Activated CD4-positive, CD25-positive, alpha-beta regulatory T cell treated with anti-CD3 and anti-CD28 coated beads, Interleukin-2, amount 50 U/mL, for 72 hours (primary cell): ENCODE data around the gene ACAD8.
"Not testable (repeated sequence)": the region's sequence is repeated elsewhere in the genome, so short reads cannot be mapped to it uniquely, and the experiment has no call there.

ENCODE experiments used
- DNase-seq: peaks from one replicate; pipeline ENCODE4 v3.0.0; 2021

ACAD8 gene

GRCh38 chr11:134270250-134270714 is 16.9 kb downstream of the ACAD8 start:
- no peak for DNase-seq

DNA sequence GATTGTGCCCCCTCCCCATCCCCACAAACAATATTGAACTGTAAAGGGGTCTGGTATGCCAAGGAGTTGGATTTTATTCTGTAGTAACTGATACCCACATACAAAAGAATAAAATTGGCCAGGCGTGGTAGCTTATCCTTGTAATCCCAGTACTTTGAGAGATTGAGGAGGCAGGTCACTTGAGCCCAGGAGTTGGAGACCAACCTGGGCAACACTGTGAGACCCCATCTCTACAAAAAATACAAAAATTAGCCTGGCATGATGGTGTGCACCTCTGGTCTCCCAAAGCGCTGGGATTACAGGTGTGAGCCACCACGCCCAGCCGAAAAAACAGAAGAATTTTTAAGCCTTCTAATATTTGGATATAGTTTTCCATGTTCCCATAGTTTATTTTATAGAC is 18.6 kb downstream of the ACAD8 start:
- no peak for DNase-seq

- DNase-seq = no peak
These were observed 19.3 kb downstream of the ACAD8 start for GRCh38 chr11:134272381-134273316.

GRCh38 chr11:134273317-134273712 is 19.9 kb downstream of the ACAD8 start:
- no peak for DNase-seq

DNA sequence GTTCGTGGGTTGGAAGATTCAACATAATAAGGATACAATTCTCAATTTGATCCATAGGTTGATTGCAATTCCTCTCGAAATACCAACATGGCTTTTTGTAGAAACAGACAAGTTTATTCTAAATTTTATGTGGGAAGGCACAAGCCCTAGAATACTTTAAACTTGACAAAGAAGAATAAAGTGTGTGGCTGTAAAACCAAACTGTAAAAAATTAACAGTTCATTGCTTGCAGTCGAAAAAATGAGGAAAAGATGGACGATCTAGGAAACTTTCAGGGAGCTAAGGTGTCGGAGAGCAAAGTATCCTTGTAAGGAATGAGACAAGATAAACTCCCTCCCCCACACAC is 21.8 kb downstream of the ACAD8 start:
- DNase-seq = no peak

- DNase-seq = peak; percentile 73
These were observed 22.4 kb downstream of the ACAD8 start, which contains the start of gene GLB1L3 for GRCh38 chr11:134275534-134276395. Gene GLB1L3 (plus strand): TSS chr11:134276379. CDS start chr11:134276741, 362 bp downstream.

DNA sequence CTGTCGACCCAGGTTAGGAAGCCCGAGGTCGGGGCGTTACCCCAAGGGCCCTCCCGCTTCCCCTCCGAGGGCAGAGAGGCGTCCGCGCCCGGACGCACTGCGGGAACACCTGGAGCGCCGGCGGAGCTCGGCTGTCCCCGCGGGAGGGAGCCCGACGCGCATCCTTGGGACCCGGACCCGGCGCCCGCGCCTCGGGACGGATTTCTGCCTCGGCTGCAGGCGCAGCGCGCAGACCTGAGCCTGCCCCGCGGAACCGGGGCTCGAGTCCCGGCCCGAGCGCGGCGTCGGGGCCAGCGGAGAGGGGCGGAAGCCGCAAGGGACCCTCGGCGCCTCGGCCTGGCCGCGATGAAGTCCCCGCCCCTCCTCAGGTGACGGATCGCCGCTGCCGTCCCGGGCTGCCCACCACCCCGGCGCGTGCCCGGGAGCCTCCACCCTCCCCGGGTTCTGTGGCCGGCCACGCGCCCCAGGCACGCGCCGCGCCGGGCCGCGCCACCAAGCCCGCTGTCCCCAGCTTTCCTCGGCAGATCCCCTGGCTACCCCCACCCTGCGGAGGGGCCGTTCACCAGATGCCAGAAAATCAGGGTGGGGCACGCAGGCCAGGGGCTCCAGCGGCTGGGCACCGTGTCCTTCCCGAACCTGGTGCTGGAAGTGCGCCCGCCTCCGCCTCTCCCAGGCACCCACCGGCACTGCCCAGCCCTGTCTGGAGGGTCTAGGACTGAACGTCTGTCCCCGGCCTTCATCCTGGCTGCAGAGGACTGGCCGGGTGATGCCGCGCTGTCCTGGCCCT is 23.2 kb downstream of the ACAD8 start:
- DNase-seq = peak; percentile 37

DNA sequence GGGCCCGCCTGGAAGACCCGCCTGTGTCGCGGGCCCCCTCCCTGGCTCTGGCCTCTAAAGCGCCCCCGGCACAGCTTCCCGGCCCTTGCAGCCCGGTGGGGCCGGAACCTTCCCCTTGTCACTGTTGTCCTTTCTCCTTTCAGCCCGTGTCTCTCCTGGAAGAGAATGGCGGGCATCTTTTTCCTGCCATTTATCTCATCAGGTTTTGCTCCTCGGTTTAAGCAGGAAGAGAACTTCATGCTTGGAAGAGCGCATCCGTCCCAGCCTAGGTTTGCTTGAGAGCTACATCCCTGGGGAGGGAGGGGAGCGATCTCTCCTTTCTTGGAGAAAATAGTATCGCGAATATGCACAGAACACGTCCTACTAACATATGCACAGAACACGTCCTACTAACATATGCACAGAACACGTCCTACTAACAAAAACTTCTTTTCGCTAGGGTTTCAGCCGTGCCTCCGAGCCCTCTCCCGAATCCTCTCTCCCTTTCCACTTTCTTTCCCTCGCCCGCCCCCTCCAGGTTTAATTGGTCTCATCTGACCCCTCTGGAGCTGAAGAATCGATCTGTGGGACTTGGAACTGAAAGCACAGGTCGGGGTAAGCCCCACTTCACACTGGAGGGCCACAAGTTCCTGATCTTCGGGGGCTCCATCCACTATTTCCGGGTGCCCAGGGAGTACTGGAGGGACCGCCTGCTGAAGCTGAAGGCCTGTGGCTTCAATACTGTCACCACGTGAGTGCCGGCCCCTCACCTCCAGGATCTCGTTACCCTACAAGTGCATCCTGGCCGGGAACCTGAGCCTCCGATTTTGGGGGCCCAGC is 24.0 kb downstream of the ACAD8 start:
- no peak for DNase-seq

- DNase-seq = no peak
These were observed 25.0 kb downstream of the ACAD8 start for GRCh38 chr11:134278356-134278755.

DNA sequence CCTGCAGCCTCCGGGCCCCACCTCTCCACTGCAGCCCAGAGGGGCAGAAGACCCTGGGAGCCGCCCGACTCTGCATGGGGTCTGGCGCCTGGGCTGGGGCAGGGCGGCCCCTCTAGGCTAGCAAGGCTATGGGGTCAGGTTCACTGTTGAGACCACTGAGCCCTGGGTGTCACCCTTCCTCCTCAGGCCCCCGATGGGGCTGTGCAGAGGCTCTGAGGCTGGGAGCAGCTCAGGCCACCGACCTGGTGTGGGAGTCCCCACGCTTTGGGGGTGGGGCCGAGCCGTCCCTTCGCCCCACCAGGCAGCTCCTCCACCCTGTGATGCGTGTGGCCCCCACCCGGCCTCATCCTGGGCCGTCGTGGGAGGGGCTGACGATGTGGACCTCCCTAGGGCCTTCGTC is 28.3 kb downstream of the ACAD8 start:
- DNase-seq = not testable (repeated sequence)

GRCh38 chr11:134282121-134283045 is 29.0 kb downstream of the ACAD8 start:
- no peak for DNase-seq

DNA sequence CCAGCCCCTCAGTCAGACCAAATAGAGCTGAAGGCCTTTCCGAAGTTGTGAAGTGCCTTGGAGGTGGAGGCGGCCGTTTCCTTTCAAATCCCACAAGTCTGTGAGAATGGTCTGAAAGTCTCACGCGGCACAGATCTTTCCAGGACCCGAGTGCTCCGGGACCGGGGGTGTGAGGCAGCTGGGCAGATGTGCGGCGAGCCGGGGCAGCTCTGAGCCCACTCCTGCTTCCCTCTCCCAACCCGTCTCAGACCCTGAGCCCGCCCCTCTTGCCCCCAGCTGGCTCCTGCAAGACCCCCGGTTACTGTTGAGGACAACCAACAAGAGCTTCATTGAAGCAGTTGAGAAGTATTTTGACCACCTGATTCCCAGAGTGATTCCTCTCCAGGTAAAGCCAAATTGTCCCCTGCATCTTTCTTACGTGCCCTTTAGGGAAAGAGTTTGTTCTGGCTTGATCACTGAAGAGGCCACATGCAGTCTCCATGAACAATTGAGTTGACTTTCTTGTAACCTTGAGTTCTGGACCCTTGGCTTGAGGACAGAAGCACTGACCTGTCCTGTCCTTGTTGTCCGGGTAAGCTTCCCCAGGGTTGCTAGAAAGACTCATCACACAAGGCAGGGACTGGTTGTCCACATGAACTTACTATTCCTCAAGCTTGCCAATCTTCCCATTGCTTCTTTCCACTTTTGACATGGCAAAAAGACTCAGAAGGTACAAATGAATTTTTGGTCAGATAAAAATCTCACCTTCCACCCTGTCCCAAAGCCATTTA is 30.3 kb downstream of the ACAD8 start:
- no peak for DNase-seq

GRCh38 chr11:134284349-134284748 is 31.0 kb downstream of the ACAD8 start:
- DNase-seq = not testable (repeated sequence)

DNA sequence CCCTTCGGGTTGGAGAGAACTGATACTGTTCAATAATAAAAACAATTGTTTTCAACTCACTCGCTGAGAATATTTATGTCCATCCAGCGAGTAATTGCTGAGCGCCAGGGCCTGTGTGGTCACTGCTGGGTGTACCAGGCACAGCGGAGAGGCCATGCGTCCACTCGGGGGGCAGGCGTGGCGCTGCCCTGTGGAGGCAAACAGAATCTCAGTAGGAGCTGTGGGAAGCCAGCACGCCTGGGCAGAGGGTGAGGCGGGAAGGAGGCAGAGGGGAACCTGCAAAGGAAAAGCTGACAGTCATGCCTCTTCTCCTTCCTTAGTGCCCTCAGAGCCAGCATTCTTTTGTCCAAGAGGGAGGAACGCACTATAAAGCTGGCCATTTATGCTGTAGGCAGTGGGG is 34.2 kb downstream of the ACAD8 start:
- no peak for DNase-seq

- DNase-seq = no peak
These were observed 35.1 kb downstream of the ACAD8 start for GRCh38 chr11:134288486-134288885.

GRCh38 chr11:134289167-134289566 is 35.8 kb downstream of the ACAD8 start:
- no peak for DNase-seq

- no peak for DNase-seq
These were observed 36.4 kb downstream of the ACAD8 start for GRCh38 chr11:134289789-134290188.

DNA sequence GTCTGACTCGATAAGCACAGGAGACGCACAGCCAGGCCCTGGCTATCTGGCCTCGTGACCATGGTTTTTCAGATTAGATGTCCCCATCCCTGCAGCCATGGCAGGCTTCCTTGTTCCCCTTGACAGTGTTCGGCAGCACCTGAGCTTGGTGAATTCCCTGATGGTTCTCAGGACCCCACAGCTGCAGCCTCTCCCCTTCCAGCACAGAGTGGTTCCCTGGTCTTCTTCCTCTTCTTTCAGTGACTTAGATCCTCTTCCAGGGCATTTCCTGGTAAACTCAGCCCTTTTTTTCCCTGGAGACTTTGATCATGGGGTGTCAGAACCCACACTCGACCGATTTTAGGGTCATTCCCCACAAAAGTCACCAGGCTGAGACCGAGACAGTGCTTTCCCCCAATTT is 37.3 kb downstream of the ACAD8 start:
- no peak for DNase-seq

DNA sequence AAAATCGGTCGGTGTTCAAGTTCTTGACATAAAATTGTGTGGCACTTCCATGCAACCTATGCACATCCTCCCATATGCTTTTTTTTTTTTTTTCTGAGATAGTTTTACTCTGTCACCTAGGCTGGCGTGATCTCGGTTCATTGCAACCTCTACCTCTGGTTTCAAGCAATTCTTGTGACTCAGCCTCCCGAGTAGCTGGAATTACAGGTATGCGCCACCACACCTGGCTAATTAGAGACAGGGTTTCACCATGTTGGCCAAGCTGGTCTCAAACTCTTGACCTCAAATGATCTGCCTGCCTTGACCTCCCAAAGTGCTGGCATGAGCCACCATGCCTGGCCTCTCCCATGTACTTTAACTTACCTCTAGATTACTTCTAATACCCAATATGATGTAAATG is 37.8 kb downstream of the ACAD8 start:
- DNase-seq = no peak

- DNase-seq = no peak
These were observed 39.3 kb downstream of the ACAD8 start for GRCh38 chr11:134292661-134293060.
